Lower lobe of right lung (tissue), 2 donors: ENCODE results near the gene ZNF487. TPM values are rescaled to one million over a fixed set of nuclear protein-coding genes. Genes with fewer than 3 reads are reported as not detected.
"Not testable (repeated sequence)": the region's sequence is repeated elsewhere in the genome, so short reads cannot be mapped to it uniquely, and the experiment has no call there.

Experiments
- ATAC-seq, 2 donors: fragments of 200-7000 bp; cut with Tn5 transposase; one replicate each; pipeline ENCODE4 v1.9.1; 2020 to 2022; ENCODE audit warnings: mild to moderate bottlenecking in 2 of 2, moderate library complexity in 2 of 2
- DNase-seq: peaks from one replicate; pipeline ENCODE4 v3.0.0-alpha.2; 2020
- H3K27ac ChIP-seq: fragments of 200-600 bp; one replicate; pipeline ENCODE4 v1.8.0; 2022
- H3K27me3 ChIP-seq: fragments of 200-600 bp; one replicate; pipeline ENCODE4 v1.8.0; 2022; ENCODE audit warnings: low read depth
- H3K36me3 ChIP-seq: fragments of 200-600 bp; one replicate; pipeline ENCODE4 v1.8.0; 2022; ENCODE audit warnings: mild to moderate bottlenecking
- H3K4me1 ChIP-seq: fragments of 200-600 bp; one replicate; pipeline ENCODE4 v1.8.0; 2022
- H3K4me3 ChIP-seq: fragments of 200-600 bp; one replicate; pipeline ENCODE4 v1.8.0; 2022; ENCODE audit warnings: mild to moderate bottlenecking
- H3K9me3 ChIP-seq: fragments of 200-600 bp; one replicate; pipeline ENCODE4 v1.8.0; 2022
- CTCF ChIP-seq: fragments of 200-600 bp; IDR thresholded peaks from one replicate; pipeline ENCODE4 v1.8.0; 2022; ENCODE audit warnings: antibody characterized with exemption, mild to moderate bottlenecking
- intact Hi-C: fragments of 100-400 bp; cut with DNase I; formaldehyde crosslinking; loops from one replicate; pipeline ENCODE4 v1.11.0; 2022
- total RNA-seq: library from RNA; stranded (reverse); fragmentation: NEBNext Ultra II Directional; extraction: Animal tissue kit (Norgen Biotek cat#: 25700); gene quantifications from one replicate; pipeline ENCODE4 v1.2.1, GENCODE V29; 2021
- donor health status: DM: no; HTN: yes; CAD: no; lungs with severe emphysema.

ZNF487 gene
- total RNA-seq, 1 donor from 2014 or later = 5.0 TPM

- no peak for TF ChIP-seq CTCF
- no peak for DNase-seq
- H3K27me3 ChIP-seq = no peaks in the 10 kb centered on the region
- H3K4me3 ChIP-seq = no peak overlapping the region
- intact Hi-C loops = no loop called here
- H3K4me1 ChIP-seq = peaks cover 46% of the 10 kb centered on the region
- H3K27ac ChIP-seq = no peak overlapping the region
- no peaks in the 10 kb centered on the region for H3K9me3 ChIP-seq
- ATAC-seq = no peak
- peaks cover 83% of the 10 kb centered on the region for H3K36me3 ChIP-seq
These were observed 45.4 kb upstream of the ZNF487 start for GRCh38 chr10:43391496-43391895.

- TF ChIP-seq CTCF = no peak
- Histone ChIP-seq H3K36me3 (peaks cover 71% of the 10 kb centered on the region), H3K4me1 (peaks cover 51% of the 10 kb centered on the region), H3K27ac (no peak overlapping the region), H3K9me3 (no peaks in the 10 kb centered on the region), H3K4me3 (no peak overlapping the region), H3K27me3 (no peaks in the 10 kb centered on the region)
- DNase-seq (no peak), ATAC-seq (no peak)
- intact Hi-C loops = no loop called here
These were observed 44.2 kb upstream of the ZNF487 start for GRCh38 chr10:43392748-43393147.

GRCh38 chr10:43393186-43393585 is 43.7 kb upstream of the ZNF487 start:
- H3K27ac ChIP-seq, H3K27me3 ChIP-seq, H3K9me3 ChIP-seq, ATAC-seq, DNase-seq, intact Hi-C loops, H3K4me3 ChIP-seq: not testable (repeated sequence)
- Histone ChIP-seq H3K4me1 (peaks cover 55% of the 10 kb centered on the region), H3K36me3 (peaks cover 66% of the 10 kb centered on the region)

- Histone ChIP-seq H3K27ac (no peak overlapping the region), H3K27me3 (no peaks in the 10 kb centered on the region), H3K9me3 (no peaks in the 10 kb centered on the region), H3K36me3 (peaks cover 60% of the 10 kb centered on the region), H3K4me3 (no peak overlapping the region), H3K4me1 (peaks cover 61% of the 10 kb centered on the region)
- no peak for TF ChIP-seq CTCF
- intact Hi-C loops = no loop called here
- DNase-seq (no peak), ATAC-seq (no peak)
These were observed 43.1 kb upstream of the ZNF487 start for GRCh38 chr10:43393606-43394360.

- no peak for TF ChIP-seq CTCF
- peaks cover 59% of the 10 kb centered on the region for H3K36me3 ChIP-seq
- no peak for DNase-seq
- intact Hi-C loops = no loop called here
- no peaks in the 10 kb centered on the region for H3K27me3 ChIP-seq
- H3K4me1 ChIP-seq = peaks cover 72% of the 10 kb centered on the region
- H3K27ac ChIP-seq = peak overlapping the region; percentile 97
- no peaks in the 10 kb centered on the region for H3K9me3 ChIP-seq
- peak overlapping the region; percentile 79 for H3K4me3 ChIP-seq
- no peak for ATAC-seq
These were observed 42.0 kb upstream of the ZNF487 start for GRCh38 chr10:43394868-43395267.

- DNase-seq = no peak
- H3K4me3 ChIP-seq = peak overlapping the region; percentile 79
- H3K27ac ChIP-seq = peak overlapping the region; percentile 97
- intact Hi-C loops = no loop called here
- peaks cover 76% of the 10 kb centered on the region for H3K4me1 ChIP-seq
- ATAC-seq = peak in 1 of 2 donors; percentile 1
- peaks cover 53% of the 10 kb centered on the region for H3K36me3 ChIP-seq
- TF ChIP-seq CTCF = no peak
- H3K9me3 ChIP-seq = no peaks in the 10 kb centered on the region
- H3K27me3 ChIP-seq = no peaks in the 10 kb centered on the region
These were observed 41.3 kb upstream of the ZNF487 start for GRCh38 chr10:43395571-43396060.
